NCI-H524 treated with DMSO at 0.1 percent for 48 hours (cell line): Measurements from ENCODE around the gene MKLN1.
"Not testable (repeated sequence)": the region's sequence is repeated elsewhere in the genome, so short reads cannot be mapped to it uniquely, and the experiment has no call there.

Experiments used
- DNase-seq: peaks from one replicate; lab custom pipeline; 2025; lab: John Stamatoyannopoulos, UW

The MKLN1 gene

DNA sequence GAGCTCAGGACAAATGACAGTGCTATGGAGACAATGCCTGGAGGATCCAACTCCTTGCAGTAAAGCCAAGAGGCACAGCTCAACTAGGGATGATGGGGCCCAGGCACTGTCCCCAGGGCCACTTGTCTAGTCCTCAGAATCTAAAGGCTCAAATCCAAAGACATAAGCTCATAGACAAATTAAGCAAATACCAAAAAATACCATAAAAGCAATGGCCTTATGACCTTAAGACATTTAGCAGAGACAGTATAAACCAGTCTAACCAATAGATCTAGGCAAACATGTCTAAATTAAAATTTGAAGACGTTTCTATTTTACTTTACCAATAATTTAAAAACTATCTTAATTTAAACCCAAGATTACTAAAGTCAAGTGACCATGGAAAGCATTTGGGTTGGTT is 14.8 kb upstream of the MKLN1 start:
- no peak for DNase-seq

DNA sequence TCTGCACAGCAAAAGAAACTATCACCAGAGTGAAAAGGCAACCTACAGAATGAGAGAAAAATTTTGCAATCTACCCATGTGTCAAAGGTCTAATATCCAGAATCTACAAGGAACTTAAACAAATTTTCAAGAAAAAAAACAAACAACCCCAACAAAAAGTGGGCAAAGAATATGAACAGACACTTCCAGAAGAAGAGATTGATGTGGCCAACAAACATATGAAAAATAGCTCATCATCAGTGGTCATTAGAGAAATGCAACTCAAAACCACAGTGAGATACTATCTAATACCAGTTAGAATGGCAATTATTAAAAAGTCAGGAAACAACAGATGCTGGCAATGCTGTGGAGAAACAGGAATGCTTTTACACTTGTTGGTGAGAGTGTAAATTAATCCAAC is 7.1 kb upstream of the MKLN1 start:
- DNase-seq, result no peak

DNA sequence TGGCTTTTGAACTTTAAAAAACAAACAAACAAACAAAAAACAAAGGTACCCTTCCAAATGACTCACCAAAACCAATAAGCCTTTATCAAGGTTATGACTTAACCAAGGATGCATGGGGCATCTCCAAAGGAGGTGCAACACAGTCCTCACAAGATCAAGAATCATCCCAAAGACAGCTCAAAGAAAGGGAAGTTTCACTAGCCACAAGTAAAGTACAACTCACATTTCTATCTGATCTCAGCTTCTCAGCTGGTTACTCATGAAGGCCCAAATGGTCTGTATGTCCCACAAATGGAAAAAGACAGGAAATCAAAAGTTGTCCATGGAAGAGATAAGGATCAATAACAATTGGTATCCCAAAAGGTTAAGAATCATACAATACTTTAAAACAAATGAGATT is 6.0 kb upstream of the MKLN1 start:
- DNase-seq, result no peak

DNA sequence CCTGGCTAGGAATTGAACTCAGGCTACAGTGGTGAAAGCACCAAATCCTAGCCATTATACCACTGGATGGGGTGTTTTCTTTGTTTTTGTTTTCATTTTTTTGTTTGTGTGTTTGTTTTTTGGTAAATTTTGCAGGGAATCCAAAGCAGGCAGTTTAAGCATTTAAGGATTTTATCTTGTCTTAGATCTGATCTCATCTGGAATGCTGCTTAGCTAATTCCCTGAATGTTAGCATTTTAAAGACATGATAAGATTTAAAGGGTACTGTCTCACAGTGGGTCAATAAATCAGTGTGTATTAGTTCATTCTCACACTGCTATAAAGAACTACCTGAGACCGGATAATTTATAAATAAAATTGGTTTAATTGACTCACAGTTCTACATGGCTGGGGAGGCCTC is 5.6 kb upstream of the MKLN1 start:
- no peak for DNase-seq

DNA sequence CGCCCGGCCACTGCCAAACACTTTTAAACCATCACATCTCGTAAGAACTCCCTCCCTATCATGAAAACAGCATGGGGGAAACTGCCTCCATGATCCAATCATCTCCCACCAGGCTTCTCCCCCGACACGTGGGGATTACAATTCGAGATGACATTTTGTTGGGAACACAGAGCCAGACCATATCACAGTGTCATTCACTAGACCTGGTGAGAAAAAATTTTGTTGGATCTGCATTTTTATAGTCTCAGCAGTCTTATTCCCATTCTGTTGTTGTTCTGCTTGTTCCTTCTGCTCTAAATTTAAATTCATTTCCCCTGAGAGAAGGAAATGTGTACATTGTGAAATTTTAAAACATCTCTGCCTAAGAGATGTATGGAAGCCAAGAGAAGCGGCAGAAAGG is 4.8 kb upstream of the MKLN1 start:
- DNase-seq, result no peak

DNA sequence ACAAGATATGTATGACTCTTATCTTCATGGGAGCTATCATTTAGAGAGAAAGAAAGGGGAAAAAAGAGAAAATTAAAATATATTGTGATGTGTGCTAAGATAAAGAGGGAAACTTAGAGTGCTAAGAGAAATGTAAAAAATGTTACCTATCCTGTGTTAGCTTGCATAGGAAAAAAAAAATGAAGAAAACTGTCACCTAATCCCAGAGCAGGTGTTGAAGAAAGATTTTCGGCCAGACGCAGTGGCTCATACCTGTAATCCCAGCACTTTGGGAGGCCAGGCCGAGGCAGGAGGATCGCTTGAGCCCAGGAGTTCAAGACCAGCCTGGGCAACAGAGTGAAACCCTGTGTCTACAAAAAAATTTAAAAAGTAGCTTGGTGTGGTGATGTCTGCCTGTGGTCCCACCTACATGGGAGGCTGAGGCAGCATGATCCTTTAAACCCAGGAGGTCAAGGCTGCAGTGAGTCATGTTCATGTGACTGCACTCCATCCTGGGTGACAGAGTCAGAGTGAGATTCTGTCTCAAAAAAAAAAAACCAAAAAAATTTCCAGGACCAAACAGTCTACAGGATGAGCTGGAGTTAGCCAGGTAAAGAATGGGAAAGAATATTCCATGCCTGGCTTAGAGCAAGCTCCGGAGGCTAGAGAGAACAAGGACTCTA is 2.4 kb upstream of the MKLN1 start:
- DNase-seq, result no peak

DNA sequence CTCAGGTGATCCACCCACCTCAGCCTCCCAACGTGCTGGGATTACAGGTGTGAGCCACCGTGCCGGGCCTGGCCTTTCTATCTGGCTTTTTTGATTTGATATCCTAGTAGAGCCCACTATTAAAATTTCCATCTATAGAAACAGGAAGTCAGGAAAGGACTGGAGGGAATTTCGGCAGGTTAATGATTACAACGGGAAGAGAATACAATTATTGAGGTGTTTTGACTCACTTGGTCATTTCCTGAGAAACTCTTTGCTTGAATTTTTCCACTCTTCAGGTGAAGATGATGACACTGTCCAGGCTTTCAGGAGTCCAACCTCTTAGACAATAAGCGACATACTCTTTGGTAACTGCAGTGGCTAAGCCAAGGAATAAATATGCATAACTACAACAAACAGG is 1.1 kb upstream of the MKLN1 start:
- DNase-seq, result no peak

DNA sequence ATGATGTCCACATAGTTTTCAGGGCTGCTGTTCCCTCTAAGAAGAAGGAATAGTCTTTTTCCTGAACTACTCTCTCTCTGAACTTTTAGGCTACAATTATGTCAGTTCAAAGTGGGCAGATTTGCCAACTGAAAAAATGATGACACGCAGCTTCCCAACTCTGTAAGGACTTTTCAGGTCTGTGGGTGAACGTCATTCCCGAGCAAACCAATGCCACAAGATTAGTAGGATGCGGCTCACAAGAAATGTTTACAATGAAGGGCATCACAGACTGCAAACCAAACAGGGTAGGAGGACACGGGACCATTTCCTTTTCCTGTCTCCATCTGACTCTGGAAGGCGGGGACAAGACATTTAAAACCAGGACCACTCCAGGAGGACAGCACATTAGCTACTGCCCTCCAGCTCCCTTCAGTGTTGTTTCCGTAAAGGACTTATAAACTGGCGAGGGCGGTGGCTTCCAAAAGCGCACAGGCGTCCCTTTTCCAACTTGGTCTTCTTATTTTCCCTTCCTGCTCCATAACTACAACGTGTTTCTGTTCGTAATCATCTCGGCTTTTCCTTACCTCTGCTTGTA is 539 bp upstream of the MKLN1 start:
- DNase-seq, result no peak

DNA sequence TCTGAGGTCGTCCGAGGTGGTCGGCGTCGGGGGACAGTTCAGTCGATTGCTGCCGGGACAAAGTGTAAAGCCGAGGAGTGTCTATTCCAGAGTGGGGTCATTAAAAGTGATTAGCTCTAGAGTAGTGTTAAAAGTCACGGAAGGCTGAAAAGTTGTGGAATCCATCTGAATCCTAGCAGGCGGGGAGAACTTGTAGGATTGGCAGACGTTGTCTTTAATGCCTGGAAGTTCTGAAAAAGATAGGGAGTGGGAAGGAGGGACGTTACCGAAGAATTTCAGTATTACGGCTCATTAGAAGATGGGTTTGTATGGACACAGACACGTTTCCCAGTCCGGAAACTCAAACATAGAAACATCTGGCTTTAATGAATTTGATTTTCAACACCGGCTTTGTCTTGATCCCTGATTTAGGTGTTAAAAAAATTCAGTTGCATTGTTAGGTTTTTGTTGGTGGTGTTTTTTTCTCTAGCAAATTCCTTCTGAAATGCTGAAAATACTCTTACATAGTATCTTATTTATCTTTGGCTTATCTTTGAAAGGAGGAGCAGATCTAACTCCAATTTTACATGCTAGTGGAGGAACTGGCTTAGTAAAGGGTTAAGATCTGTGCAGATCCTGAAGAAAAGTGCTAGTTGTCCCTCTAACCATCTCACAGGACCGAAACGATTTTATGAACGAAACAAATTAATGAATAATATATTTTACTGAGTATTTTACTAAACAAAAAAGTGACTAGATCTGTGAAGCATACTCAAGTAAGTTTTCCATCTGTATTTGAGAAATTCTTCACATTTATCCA is 900 bp downstream of the MKLN1 start:
- no peak for DNase-seq

DNA sequence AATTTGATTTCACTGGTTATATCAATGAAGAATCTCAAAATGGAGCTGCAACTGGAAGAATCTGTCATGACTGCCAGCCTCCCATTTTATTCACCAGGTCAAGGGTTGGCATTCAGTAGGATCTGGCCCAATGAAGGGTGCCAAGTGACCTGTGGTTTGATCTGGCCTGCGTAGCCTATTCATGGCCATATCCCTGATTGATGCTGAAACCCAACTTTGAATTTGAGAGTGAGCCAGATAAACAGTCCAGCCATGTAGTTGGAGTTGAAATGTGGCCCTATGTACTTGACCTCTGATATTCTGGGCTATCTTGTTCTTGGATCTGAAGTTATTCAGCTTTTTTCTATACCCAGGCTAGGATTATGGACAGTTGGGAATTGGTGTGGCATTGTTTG is 1.5 kb downstream of the MKLN1 start:
- DNase-seq, result no peak

DNA sequence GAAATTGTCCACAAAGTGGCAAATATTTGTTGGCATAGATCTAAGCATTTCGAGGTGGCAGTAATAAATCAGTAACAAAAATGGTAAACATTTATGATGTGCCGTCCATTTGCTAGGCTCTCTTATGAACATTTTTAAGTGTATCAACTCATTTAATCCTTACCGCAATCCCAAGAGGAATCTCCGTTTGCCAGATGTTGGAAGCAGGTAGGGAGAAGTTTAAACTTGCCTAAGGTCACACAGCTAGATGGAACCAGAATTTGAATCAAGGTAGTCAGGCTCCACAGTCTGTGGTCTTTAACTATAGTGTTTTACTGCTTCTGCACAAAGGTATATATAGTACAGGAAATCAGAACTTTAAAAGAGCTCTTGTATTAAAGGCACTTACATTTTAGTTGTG is 2.6 kb downstream of the MKLN1 start:
- no peak for DNase-seq

DNA sequence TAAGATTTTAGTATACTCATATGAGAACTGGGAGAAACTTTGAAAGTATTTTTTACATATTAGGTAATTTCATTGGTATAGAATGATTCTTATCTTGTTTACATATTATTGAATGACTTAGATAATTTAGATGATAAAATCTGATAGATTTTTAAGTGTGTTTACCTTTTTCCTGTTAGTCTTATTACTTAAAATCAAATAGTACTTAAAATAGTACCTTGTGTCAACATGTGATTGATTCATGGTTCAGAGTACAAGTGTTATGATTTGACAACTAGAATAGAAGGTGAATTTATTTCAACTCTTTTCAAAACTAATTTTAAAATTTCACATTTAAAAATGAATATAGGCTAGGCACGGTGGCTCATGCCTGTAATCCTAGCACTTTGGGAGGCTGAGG is 4.1 kb downstream of the MKLN1 start:
- no peak for DNase-seq

DNA sequence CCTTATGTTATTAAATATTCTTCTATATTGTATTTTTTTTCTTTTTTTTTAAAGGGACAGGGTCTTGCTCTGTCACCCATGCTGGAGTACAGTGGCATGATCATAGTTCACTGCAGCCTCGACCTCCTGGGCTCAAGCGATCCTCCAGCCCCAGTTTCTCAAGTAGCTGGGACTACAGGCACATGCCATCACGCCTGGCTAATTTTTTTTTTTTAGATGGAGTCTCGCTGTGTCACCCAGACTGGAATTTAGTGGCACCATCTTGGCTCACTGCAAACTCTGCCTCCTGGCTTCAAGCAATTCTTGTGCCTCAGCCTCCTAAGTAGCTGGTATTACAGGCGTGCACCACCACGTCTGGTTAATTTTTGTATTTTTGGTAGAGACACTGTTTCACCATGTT is 5.1 kb downstream of the MKLN1 start:
- DNase-seq, result not testable (repeated sequence)

DNA sequence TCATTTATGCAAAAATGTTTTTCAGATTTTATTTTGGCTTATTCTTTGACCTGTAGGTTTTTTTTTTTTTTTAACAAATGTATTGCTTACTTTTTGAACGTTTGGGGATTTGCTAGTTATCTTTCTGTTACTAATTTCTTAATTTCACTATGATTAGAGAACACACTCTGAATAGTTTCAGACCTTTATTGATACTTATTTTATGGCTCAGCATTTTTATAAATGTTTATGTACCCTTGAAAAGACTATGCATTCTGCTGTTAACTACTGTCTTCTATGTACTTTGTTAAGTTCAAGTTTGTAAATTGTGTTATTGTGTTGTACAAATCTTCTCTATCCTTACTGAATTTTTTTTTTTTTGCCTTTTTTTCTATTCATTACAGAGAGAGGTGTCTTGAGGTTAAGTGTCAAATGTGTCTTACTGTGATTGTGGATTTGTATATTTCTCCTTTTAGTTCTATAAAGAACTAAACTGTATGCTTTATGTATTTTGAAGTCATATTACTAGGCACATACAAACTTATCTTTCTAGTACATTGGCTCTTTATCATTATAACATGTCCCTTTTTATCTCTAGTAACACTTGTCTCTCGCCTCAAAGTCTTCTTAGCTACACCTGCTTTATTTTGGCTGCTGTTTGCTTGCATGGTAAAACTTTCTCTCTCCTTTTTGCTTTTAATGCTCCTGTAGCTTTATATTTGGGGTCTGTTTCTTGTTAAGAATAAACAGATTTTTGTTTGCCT is 8.1 kb downstream of the MKLN1 start:
- DNase-seq, result no peak

DNA sequence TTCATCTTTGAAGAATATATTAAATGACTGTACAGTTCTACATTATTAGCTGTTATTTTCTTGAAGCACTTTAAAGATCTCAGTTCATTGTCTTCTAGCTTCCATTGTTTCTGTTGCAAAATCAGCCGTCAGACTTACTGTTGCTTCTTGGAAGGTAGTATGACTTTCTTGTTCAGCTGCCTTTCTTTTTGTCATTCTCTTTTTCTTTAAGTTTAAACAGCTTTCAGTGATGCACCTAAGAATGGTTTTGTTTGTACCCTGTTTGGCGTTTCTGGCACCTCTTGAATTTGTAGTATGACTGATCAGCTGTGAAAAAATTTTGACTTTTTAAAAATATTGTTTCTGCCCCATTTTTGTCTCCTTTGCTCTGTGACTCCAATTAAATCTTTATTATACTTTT is 9.3 kb downstream of the MKLN1 start:
- DNase-seq, result no peak

DNA sequence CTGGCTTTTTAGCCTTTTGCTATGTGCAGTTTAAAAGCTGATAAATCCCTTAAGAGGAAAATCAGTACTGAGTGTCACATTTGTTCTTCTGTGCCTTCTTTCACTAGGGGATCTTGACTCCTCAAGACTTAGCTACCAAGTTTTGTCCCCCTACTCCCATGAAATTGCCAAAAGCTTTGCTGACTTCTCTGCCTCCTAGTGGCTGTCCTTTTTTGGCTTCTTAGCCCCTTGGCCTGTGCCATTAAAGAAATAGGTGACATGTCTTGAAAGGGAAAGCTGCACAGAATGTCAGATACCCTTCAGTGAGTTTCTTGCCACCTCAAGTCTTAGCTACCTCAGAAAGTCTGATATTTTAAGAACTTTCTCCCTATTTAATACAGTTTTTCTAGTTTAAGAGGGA is 10.5 kb downstream of the MKLN1 start:
- DNase-seq, result no peak

DNA sequence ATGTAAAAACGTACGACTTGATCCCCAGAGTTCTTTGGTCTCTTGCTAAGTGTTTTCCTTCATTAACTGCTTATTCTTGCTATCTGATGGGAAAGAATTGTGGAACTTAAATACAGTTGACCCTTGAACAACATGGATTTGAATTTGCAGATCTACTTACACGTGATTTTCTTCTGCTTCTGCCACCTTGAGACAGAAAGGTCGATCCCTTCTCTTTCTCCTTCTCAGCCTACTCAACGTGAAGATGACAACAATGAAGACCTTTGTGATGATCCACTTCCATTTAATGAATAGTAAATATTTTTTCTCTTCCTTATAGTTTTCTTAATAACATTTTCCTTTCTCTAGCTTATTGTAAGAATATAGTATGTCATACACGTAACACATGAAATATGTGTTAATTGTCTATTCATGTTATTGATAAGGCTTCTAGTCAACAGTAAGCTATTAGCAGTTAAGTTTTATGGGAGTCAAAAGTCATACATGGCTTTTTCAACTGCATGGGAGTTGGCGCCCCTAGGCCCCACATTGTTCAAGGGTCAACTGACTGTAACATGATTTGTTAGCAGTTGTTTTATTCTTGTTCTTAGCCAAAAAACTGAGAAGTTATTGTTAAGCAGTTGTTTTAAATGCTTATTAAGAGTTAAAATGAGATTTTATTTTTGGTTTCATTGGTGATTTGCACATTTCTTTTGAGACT is 11.2 kb downstream of the MKLN1 start:
- no peak for DNase-seq

DNA sequence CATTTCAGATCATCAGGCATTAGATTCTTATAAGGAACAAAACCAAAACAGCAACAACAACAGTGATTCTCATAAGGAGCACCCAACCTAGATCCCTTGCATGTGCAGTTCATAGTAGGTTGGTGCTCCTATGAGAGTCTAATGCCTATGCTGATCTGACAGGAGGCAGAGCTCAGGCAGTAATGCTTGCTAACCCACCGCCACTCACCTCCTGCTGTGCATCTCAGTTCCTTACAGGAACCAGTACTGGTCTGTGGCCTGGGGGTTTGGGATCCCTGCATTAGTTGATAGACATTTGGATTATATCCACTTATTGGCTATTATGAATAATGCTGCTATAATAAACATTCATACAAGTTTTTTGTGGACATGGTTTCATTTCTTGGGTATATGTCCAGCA is 14.0 kb downstream of the MKLN1 start:
- no peak for DNase-seq

DNA sequence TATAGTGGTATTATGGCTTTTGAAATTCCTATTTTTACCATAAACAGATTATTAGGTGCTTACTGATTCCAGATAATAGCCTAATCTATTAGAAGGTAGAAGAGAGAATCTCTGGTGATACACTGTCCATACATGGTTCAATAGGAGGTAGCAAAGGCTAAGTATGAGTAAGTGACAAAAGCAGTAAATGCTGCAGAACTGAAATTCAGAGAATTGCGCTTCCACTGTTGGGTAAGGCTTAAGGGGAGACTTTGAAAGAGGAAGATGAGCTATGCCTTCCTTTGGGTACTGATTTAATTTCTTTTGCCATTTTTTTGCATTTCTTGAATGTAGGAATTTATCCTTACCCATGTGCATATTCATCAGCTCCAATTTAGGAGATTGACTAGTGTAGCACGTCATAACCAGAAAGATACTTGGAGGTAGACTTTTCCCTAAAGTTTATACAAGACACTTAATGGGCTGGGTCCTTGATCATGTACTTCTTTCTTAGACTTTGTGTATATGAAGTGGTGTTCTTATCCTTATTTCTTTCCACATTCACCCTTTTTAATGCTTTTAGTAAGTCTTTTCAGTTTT is 15.3 kb downstream of the MKLN1 start:
- no peak for DNase-seq

DNA sequence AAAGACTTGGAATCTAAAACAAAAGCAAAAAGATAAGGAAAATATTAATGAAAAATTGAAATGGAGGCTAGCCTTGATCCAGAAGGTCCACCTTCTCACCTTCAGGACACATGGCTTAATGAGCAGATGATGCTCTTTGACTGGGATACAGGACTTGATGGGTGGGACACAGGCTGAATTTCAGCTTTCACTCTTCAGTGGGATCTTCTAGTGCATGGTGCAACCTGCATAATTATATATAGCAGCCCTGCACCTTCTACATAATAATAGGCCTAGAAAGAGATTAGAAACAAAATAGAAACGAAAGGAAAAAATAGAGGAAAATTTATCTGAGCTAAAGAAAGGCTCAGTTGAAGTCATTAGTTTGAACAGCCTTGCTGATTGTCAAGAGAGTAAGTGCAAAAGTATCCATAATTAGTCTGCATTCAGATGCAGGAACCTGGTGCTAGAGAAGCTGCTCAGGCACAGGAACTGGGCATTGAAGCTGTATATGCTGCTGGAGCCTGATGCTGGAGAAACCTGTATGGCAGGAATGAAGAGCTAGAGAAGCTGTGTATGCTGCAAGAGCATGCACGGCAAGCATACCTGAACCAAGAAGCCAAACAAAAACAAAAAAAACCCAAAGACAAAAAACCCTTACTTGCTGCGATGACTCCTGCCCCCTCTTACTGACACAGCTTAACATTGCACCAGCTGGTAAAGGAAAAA is 19.4 kb downstream of the MKLN1 start:
- no peak for DNase-seq

DNA sequence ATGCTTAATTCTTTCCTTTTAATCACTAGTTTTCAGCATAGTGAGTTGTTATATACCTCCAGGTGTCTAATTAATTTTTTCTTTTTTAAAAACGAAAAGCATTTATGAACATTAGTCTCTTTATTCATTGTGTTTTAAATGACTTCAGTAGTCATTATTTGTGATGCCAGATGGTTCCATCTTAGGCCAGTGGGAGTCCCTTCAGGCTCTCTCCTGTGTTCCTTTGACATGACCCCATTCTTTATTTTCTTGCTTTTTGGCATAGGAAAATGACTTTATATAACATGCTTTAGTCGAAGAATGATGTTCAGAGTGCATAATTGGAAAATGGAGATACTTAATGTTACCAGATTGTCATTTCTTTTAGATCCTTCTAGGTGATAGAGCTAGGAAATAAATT is 24.4 kb downstream of the MKLN1 start:
- DNase-seq, result no peak
